GM12878 (cell line): ENCODE results near the gene TACR1.

Source experiments
- CHD1 ChIP-seq: IDR thresholded peaks from 2 replicates; pipeline ENCODE4 v1.6.1; 2012; ENCODE audit warnings: low read depth, low read length, improper control_type of control experiment
- CTCF ChIP-seq, 3 experiments: IDR thresholded peaks in 2 of 3; conservative IDR thresholded peaks in 1 of 3; 2 replicates each; pipeline ENCODE4 v1.5.1; 2011; ENCODE audit warnings: low read depth in 3 of 3, low read length in 3 of 3, mild to moderate bottlenecking in 3 of 3, control low read depth in 2 of 3, moderate library complexity in 2 of 3, inconsistent platforms in 1 of 3, mixed read lengths in 1 of 3; ENCODE audit not compliant: control insufficient read depth in 2 of 3, insufficient read depth in 1 of 3; ENCODE audit errors: extremely low read depth in 1 of 3
- POLR2AphosphoS5 ChIP-seq: IDR thresholded peaks from 2 replicates; pipeline ENCODE4 v1.6.1; 2011; ENCODE audit warnings: mild to moderate bottlenecking, low read length, inconsistent platforms

DNA sequence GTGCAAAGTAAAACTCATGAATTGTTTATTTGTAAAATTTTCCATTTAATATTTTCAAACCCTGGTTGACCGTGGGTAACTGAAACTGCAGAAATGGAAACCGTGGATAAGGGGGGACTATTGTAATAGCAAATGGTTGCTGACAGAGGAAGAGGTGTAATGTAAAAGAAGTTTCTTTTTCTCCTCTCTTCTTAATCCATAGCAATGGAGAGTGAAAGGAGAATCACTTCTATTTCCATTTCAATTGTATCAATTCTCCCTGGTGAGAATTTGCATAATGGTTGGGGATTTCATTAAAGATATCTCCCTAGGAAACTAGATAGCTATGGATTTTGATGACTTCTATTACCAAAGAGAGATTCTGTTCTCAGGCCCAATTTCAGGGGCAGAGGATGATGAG, 24.8 kb downstream of the TACR1 start:
- no peak for TF ChIP-seq CTCF (IDR thresholded peaks at IDR 0.05 in 2 of 3, conservative IDR thresholded peaks at IDR 0.05 in 1 of 3; ENCODE audit: control insufficient read depth in 2 of 3, extremely low read depth in 1 of 3, insufficient read depth in 1 of 3, low read depth in 3 of 3, low read length in 3 of 3)
- TF ChIP-seq CHD1, result no peak
- TF ChIP-seq POLR2AphosphoS5, result no peak
